ENCODE data around the gene VPS29.

The VPS29 gene

DNA sequence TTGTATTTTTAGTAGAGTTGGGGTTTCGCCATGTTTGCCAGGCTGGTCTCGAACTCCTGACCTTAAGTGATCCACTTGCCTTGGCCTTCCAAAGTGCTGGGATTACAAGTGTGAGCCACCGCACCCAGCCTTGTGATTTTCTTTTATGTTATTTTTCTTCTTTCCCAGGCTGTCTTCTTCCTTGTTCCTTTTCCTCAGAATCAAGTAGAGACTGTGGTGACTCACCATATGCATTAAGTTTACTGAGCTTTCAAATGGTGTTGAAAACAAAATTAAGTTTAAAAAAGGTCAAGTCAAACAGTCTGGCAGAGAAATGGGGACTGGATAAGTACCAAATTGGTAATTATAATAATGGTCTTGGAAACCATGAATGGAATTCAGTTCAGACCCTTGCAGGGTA is 57.5 kb downstream of the VPS29 start:
- DNase-seq = no peak

All from effector CD8-positive, alpha-beta T cell (primary cell).